ENCODE data around the gene NUB1. TPM values are rescaled to one million over a fixed set of nuclear protein-coding genes. Genes with fewer than 3 reads are reported as not detected.

NUB1 gene
- total and polyA plus RNA-seq, 7 experiments from 2014 or later: 58.1 to 116 (median 80.1) TPM

DNA sequence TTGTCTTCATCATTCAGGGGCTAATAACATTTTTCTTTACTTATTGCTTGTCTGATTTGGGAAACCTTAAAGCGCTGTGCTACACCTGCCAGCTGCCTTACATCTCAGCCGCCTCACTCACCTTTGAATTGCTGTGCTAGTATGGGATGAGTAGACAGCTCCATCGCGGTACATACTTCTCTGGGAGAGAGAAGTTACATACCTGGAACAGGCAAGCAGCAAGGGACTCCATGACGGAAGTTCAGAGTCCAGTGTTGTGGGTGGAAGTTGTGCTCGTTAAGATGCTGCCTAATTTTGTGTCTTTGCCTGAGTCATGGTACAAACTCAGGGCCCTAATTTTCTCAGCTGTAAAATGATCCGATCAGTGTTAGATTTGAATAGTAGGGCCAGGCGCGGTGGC, 1.9 kb downstream of the NUB1 start:
- intact Hi-C loops (cut with micrococcal nuclease): loop anchor here in 1 of 2 donors (5.0 to 10.0 kb wide), 3 partner anchors 319 to 966 kb away; partner anchors contain the start of genes ABCB8, ATG9B and ZNF775
- ATAC-seq (no peak), DNase-seq (no peak)
- Mint-ChIP-seq H3K36me3 (peaks cover 5 to 30% (median 16%) of the 10 kb centered on the region in 5 donors), H3K4me3 (peak overlapping the region; percentile 54 to 91 (median 86)), H3K27me3 (no peaks in the 10 kb centered on the region), H3K4me1 (peaks cover 17 to 53% (median 42%) of the 10 kb centered on the region in 7 donors), H3K27ac (peak overlapping the region in 7 of 9 donors; percentile 5 to 93 (median 52)), H3K9me3 (peaks cover 0 to 14% (median 6%) of the 10 kb centered on the region in 11 donors)
- Histone ChIP-seq H3K27ac (ENCODE audit: low read depth, low read length) (peak overlapping the region; percentile 88), H3K4me3 (ENCODE audit: low read length) (no peak overlapping the region), H3K27me3 (ENCODE audit: control insufficient read depth in 2 of 2, insufficient read depth in 2 of 2, low read length in 2 of 2) (no peaks in the 10 kb centered on the region), H3K36me3 (ENCODE audit: control insufficient read depth in 2 of 3, insufficient read depth in 3 of 3, low read length in 3 of 3) (peaks cover 9 to 17% (median 9%) of the 10 kb centered on the region in 3 experiments), H3K4me1 (ENCODE audit: control insufficient read depth in 2 of 2, insufficient read depth in 2 of 2, low read length in 2 of 2) (peaks cover 21% of the 10 kb centered on the region in 2 donors), H3K9me3 (ENCODE audit: control insufficient read depth in 2 of 3, low read length in 3 of 3) (no peaks in the 10 kb centered on the region)
- CTCF ChIA-PET: interaction anchor here (1.7 to 4.8 kb wide), 2 partner anchors 8 to 28 kb away, joined by 7 to 13 read pairs; no protein-coding TSS in a partner anchor
- POLR2A ChIA-PET: interaction anchor here (1.3 to 4.8 kb wide), 2 partner anchors 9 to 87 kb away, joined by 3 to 32 read pairs; no protein-coding TSS in a partner anchor

DNA sequence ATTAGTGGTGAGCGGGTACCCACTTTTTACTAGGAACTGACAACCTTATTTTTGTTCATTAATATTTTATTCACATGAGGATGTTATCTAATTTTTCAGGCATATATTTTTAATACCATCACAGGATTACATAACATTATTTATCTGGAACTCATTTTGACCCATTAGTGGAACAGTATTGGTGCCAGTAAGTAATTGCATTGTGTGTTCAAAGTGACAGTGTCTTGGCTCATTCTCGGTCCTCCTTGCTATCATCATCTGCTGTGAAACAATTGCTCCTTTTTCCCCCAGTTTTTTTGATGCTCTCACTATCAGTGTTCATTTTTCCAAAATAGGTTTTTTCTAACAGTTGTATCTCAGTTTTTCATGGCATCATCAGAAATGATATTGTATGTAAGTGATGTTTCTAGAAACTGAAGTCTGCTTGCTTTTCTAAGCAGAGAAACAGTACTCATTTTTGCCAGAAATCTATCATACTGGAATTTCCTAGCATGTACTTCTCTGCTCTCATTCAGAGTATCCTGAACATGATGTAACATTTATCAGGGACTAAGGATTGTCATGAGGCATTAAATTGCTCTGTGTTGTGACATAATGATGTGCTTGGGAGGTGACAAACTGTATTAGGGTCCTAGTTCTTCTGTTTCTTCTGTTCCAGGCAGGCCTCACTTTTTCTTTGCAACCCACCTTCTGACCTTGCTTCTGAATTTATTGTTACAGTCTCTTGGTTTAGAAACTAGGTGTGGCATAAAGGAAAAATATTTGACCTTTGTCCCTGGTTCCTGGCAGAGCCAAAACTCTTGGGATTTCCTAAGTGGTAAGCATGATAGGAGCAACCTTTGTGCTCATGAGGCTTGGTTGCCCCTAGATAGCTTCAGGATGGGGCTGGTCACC, 4.2 kb downstream of the NUB1 start:
- H3K36me3 Mint-ChIP-seq: peaks cover 0 to 25% (median 15%) of the 10 kb centered on the region in 5 donors
- ChIA-PET CTCF (interaction anchor here (1.0 kb wide), 2 partner anchors 7 to 34 kb away, joined by 3 read pairs; no protein-coding TSS in a partner anchor), POLR2A (no interaction called here)
- H3K9me3 Mint-ChIP-seq: no peaks in the 10 kb centered on the region
- intact Hi-C loops (cut with micrococcal nuclease): loop anchor here in 1 of 2 donors (5.0 to 10.0 kb wide), 3 partner anchors 321 to 1331 kb away; partner anchors contain the start of genes ABCB8, ATG9B and XRCC2
- peak overlapping the region in 7 of 9 donors; percentile 16 to 57 (median 44) for H3K27ac Mint-ChIP-seq
- no peaks in the 10 kb centered on the region for H3K9me3 ChIP-seq (ENCODE audit: control insufficient read depth in 2 of 3, low read length in 3 of 3)
- peaks cover 25 to 28% of the 10 kb centered on the region in 2 donors for H3K4me1 ChIP-seq (ENCODE audit: control insufficient read depth in 2 of 2, insufficient read depth in 2 of 2, low read length in 2 of 2)
- H3K27me3 Mint-ChIP-seq: no peaks in the 10 kb centered on the region
- H3K4me1 Mint-ChIP-seq: peaks cover 9 to 61% (median 49%) of the 10 kb centered on the region in 7 donors
- ATAC-seq (no peak), DNase-seq (no peak)
- H3K4me3 ChIP-seq (ENCODE audit: low read length): no peak overlapping the region
- no peak overlapping the region for H3K27ac ChIP-seq (ENCODE audit: low read depth, low read length)
- no peaks in the 10 kb centered on the region for H3K27me3 ChIP-seq (ENCODE audit: control insufficient read depth in 2 of 2, insufficient read depth in 2 of 2, low read length in 2 of 2)
- H3K36me3 ChIP-seq (ENCODE audit: control insufficient read depth in 2 of 3, insufficient read depth in 3 of 3, low read length in 3 of 3): peaks cover 9 to 17% (median 13%) of the 10 kb centered on the region in 3 experiments
- peak overlapping the region in 2 of 10 donors; percentile 56 to 72 for H3K4me3 Mint-ChIP-seq

DNA sequence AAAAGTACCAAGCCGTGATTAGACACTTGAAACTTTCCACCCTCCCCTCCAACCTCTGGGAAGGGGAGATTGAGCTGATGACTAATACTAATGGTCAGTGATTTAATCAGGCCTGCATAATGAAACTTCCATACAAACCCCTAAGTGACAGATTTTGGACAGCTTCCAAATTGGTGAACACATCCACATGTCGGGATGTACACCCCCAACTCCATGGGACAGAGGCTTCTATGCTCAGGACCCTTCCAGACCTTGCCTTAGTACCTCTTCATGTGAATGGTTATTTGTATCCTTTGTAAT, 4.8 kb downstream of the NUB1 start:
- Mint-ChIP-seq H3K27ac (peak overlapping the region in 4 of 9 donors; percentile 16 to 52 (median 38)), H3K4me3 (no peak overlapping the region), H3K9me3 (no peaks in the 10 kb centered on the region), H3K4me1 (peaks cover 10 to 63% (median 51%) of the 10 kb centered on the region in 7 donors), H3K27me3 (no peaks in the 10 kb centered on the region), H3K36me3 (peaks cover 0 to 25% (median 15%) of the 10 kb centered on the region in 5 donors)
- peaks cover 26 to 30% of the 10 kb centered on the region in 2 donors for H3K4me1 ChIP-seq (ENCODE audit: control insufficient read depth in 2 of 2, insufficient read depth in 2 of 2, low read length in 2 of 2)
- H3K27me3 ChIP-seq (ENCODE audit: control insufficient read depth in 2 of 2, insufficient read depth in 2 of 2, low read length in 2 of 2): no peaks in the 10 kb centered on the region
- no peak overlapping the region for H3K27ac ChIP-seq (ENCODE audit: low read depth, low read length)
- H3K36me3 ChIP-seq (ENCODE audit: control insufficient read depth in 2 of 3, insufficient read depth in 3 of 3, low read length in 3 of 3): peaks cover 9 to 17% (median 13%) of the 10 kb centered on the region in 3 experiments
- ChIA-PET POLR2A (no interaction called here), CTCF (interaction anchor here (1.0 kb wide), 1 partner anchor 35 kb away, joined by 3 read pairs; no protein-coding TSS in a partner anchor)
- no peak overlapping the region for H3K4me3 ChIP-seq (ENCODE audit: low read length)
- no peaks in the 10 kb centered on the region for H3K9me3 ChIP-seq (ENCODE audit: control insufficient read depth in 2 of 3, low read length in 3 of 3)
- DNase-seq (no peak), ATAC-seq (no peak)
- intact Hi-C loops (cut with micrococcal nuclease): loop anchor here in 1 of 2 donors (5.0 to 10.0 kb wide), 3 partner anchors 322 to 1331 kb away; partner anchors contain the start of genes ABCB8, ATG9B and XRCC2

DNA sequence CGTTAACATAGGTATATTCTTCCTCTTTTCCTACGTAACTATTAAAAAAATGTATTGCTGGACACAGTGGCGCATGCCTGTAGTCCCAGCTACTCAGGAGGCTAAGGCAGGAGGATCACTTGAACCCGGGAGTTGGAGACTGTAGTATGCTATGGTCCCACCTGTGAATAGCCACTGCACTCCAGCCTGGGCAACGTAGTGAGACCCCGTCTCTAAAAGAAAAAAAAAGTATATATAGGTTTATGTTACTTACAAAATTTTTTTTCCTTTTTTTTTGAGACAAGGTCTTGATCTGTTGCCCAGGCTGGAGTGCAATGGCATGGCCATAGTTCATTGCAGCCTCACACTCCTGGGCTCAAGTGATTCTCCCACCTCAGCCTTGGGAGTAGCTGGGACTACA, 5.6 kb downstream of the NUB1 start:
- H3K36me3 Mint-ChIP-seq: peaks cover 0 to 30% (median 19%) of the 10 kb centered on the region in 5 donors
- Histone ChIP-seq H3K4me3 (ENCODE audit: low read length) (no peak overlapping the region), H3K27me3 (ENCODE audit: control insufficient read depth in 2 of 2, insufficient read depth in 2 of 2, low read length in 2 of 2) (no peaks in the 10 kb centered on the region), H3K4me1 (ENCODE audit: control insufficient read depth in 2 of 2, insufficient read depth in 2 of 2, low read length in 2 of 2) (peaks cover 31 to 38% of the 10 kb centered on the region in 2 donors), H3K36me3 (ENCODE audit: control insufficient read depth in 2 of 3, insufficient read depth in 3 of 3, low read length in 3 of 3) (peaks cover 9 to 17% (median 13%) of the 10 kb centered on the region in 3 experiments), H3K27ac (ENCODE audit: low read depth, low read length) (no peak overlapping the region), H3K9me3 (ENCODE audit: control insufficient read depth in 2 of 3, low read length in 3 of 3) (no peaks in the 10 kb centered on the region)
- H3K4me1 Mint-ChIP-seq: peaks cover 18 to 70% (median 59%) of the 10 kb centered on the region in 7 donors
- DNase-seq: no peak
- no peaks in the 10 kb centered on the region for H3K27me3 Mint-ChIP-seq
- no peak overlapping the region for H3K4me3 Mint-ChIP-seq
- no peaks in the 10 kb centered on the region for H3K9me3 Mint-ChIP-seq
- POLR2A ChIA-PET: no interaction called here
- H3K27ac Mint-ChIP-seq: peak overlapping the region in 5 of 9 donors; percentile 43 to 98 (median 97)
- intact Hi-C loops (cut with micrococcal nuclease): loop anchor here in 1 of 2 donors (5.0 to 10.0 kb wide), 3 partner anchors 322 to 1330 kb away; partner anchors contain the start of genes ABCB8, ATG9B and XRCC2
- ATAC-seq: no peak
- CTCF ChIA-PET: interaction anchor here (1.0 kb wide), 1 partner anchor 36 kb away, joined by 3 read pairs; no protein-coding TSS in a partner anchor

DNA sequence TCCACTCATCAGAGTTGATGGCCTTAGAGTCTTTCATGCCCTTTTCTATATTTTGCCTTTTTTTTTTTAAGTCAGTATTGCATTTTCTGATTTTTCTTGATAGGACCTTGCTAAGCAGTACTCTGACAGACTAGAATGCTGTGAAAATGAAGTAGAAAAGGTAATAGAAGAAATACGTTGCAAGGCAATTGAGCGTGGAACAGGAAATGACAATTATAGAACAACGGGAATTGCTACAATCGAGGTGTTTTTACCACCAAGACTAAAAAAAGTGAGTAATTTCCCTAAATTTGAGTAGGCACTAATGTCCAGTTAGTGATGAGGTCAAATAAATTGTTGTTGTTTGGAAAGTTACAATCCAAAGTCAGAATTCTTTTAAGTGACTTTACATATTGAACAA, 7.4 kb downstream of the NUB1 start:
- Histone ChIP-seq H3K36me3 (ENCODE audit: control insufficient read depth in 2 of 3, insufficient read depth in 3 of 3, low read length in 3 of 3) (peaks cover 9 to 28% (median 13%) of the 10 kb centered on the region in 3 experiments), H3K9me3 (ENCODE audit: control insufficient read depth in 2 of 3, low read length in 3 of 3) (no peaks in the 10 kb centered on the region), H3K27me3 (ENCODE audit: control insufficient read depth in 2 of 2, insufficient read depth in 2 of 2, low read length in 2 of 2) (no peaks in the 10 kb centered on the region), H3K27ac (ENCODE audit: low read depth, low read length) (peak overlapping the region; percentile 89), H3K4me1 (ENCODE audit: control insufficient read depth in 2 of 2, insufficient read depth in 2 of 2, low read length in 2 of 2) (peaks cover 28 to 35% of the 10 kb centered on the region in 2 donors), H3K4me3 (ENCODE audit: low read length) (peak overlapping the region; percentile 70)
- no peaks in the 10 kb centered on the region for H3K27me3 Mint-ChIP-seq
- DNase-seq: no peak
- H3K4me1 Mint-ChIP-seq: peaks cover 21 to 70% (median 63%) of the 10 kb centered on the region in 7 donors
- no peak for ATAC-seq
- peak overlapping the region; percentile 34 to 94 (median 86) for H3K4me3 Mint-ChIP-seq
- H3K27ac Mint-ChIP-seq: peak overlapping the region; percentile 97 to 100 (median 99)
- intact Hi-C loops (cut with micrococcal nuclease): loop anchor here in 1 of 2 donors (5.0 to 10.0 kb wide), 3 partner anchors 324 to 1328 kb away; partner anchors contain the start of genes ABCB8, ATG9B and XRCC2
- POLR2A ChIA-PET: interaction anchor here (1.3 kb wide), 1 partner anchor 33 kb away, joined by 6 read pairs; no protein-coding TSS in a partner anchor
- CTCF ChIA-PET: interaction anchor here (6.1 kb wide), 1 partner anchor 33 kb away, joined by 74 read pairs; no protein-coding TSS in a partner anchor
- H3K9me3 Mint-ChIP-seq: no peaks in the 10 kb centered on the region
- H3K36me3 Mint-ChIP-seq: peaks cover 0 to 37% (median 24%) of the 10 kb centered on the region in 5 donors

DNA sequence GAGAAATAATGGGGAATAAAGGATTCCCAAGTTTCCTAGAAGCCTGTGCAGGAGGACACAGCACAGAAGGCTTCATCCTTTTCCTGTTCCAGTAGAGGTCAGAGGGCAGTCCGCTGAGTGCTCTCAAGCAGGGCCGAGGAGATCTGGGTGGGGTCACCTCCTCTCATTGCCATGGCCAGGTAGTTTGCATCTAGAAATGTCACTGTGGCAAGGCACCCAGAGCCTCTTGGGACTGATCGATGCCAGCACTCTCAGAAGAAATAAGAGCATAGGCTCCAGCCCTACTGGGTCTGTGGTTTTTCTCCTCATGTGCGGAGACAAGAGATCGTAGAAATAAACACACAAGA, 7.9 kb downstream of the NUB1 start:
- Mint-ChIP-seq H3K4me1 (peaks cover 21 to 75% (median 66%) of the 10 kb centered on the region in 7 donors), H3K9me3 (no peaks in the 10 kb centered on the region), H3K27ac (peak overlapping the region; percentile 97 to 100 (median 99)), H3K36me3 (peaks cover 0 to 37% (median 29%) of the 10 kb centered on the region in 5 donors), H3K27me3 (no peaks in the 10 kb centered on the region), H3K4me3 (peak overlapping the region; percentile 70 to 98 (median 89))
- POLR2A ChIA-PET: interaction anchor here (1.3 to 5.3 kb wide), 2 partner anchors 8 to 34 kb away, joined by 6 to 32 read pairs; partner anchors contain the start of gene NUB1
- Histone ChIP-seq H3K36me3 (ENCODE audit: control insufficient read depth in 2 of 3, insufficient read depth in 3 of 3, low read length in 3 of 3) (peaks cover 9 to 32% (median 13%) of the 10 kb centered on the region in 3 experiments), H3K27ac (ENCODE audit: low read depth, low read length) (peak overlapping the region; percentile 89), H3K4me3 (ENCODE audit: low read length) (peak overlapping the region; percentile 70), H3K4me1 (ENCODE audit: control insufficient read depth in 2 of 2, insufficient read depth in 2 of 2, low read length in 2 of 2) (peaks cover 28 to 35% of the 10 kb centered on the region in 2 donors), H3K27me3 (ENCODE audit: control insufficient read depth in 2 of 2, insufficient read depth in 2 of 2, low read length in 2 of 2) (no peaks in the 10 kb centered on the region), H3K9me3 (ENCODE audit: control insufficient read depth in 2 of 3, low read length in 3 of 3) (no peaks in the 10 kb centered on the region)
- CTCF ChIA-PET: interaction anchor here (0.7 to 6.1 kb wide), 2 partner anchors 33 to 45 kb away, joined by 6 to 74 read pairs; no protein-coding TSS in a partner anchor
- no peak for DNase-seq
- ATAC-seq: peak; percentile 48
- intact Hi-C loops (cut with micrococcal nuclease): loop anchor here in 1 of 2 donors (5.0 to 10.0 kb wide), 3 partner anchors 325 to 1328 kb away; partner anchors contain the start of genes ABCB8, ATG9B and XRCC2
